HG03108 (cell line): ENCODE measurements around the gene CHST11.

Source experiments
- ATAC-seq: cut with Tn5 transposase; IDR thresholded peaks from one replicate; pipeline ENCODE4 v1.9.1; 2021; ENCODE audit warnings: moderate library complexity; ENCODE audit not compliant: unreplicated experiment

The CHST11 gene

GRCh38 chr12:104669089-104669721, 212.5 kb downstream of the CHST11 start:
- no peak for ATAC-seq

- peak; percentile 70 for ATAC-seq
These were observed 213.1 kb downstream of the CHST11 start for GRCh38 chr12:104669851-104670337.

GRCh38 chr12:104670439-104671408, 214.0 kb downstream of the CHST11 start:
- no peak for ATAC-seq

- peak; percentile 48 for ATAC-seq
These were observed 214.8 kb downstream of the CHST11 start for GRCh38 chr12:104671409-104672095.

- no peak for ATAC-seq
These were observed 215.3 kb downstream of the CHST11 start for GRCh38 chr12:104672096-104672445.

- no peak for ATAC-seq
These were observed 215.9 kb downstream of the CHST11 start for GRCh38 chr12:104672501-104673265.

GRCh38 chr12:104673294-104673693, 216.5 kb downstream of the CHST11 start:
- ATAC-seq: no peak

- no peak for ATAC-seq
These were observed 217.1 kb downstream of the CHST11 start for GRCh38 chr12:104673696-104674482.

- no peak for ATAC-seq
These were observed 219.9 kb downstream of the CHST11 start for GRCh38 chr12:104676636-104677035.

GRCh38 chr12:104677441-104678089, 220.8 kb downstream of the CHST11 start:
- no peak for ATAC-seq

- no peak for ATAC-seq
These were observed 223.3 kb downstream of the CHST11 start for GRCh38 chr12:104680070-104680469.

GRCh38 chr12:104680491-104680890, 223.7 kb downstream of the CHST11 start:
- no peak for ATAC-seq

GRCh38 chr12:104681012-104681690, 224.4 kb downstream of the CHST11 start:
- ATAC-seq: no peak

- peak; percentile 39 for ATAC-seq
These were observed 226.1 kb downstream of the CHST11 start for GRCh38 chr12:104682790-104683279.

- ATAC-seq: no peak
These were observed 227.2 kb downstream of the CHST11 start for GRCh38 chr12:104683831-104684503.

GRCh38 chr12:104684884-104685283, 228.1 kb downstream of the CHST11 start:
- ATAC-seq: no peak

- no peak for ATAC-seq
These were observed 228.6 kb downstream of the CHST11 start for GRCh38 chr12:104685366-104685765.

GRCh38 chr12:104686196-104686595, 229.4 kb downstream of the CHST11 start:
- ATAC-seq: no peak
